Measurements from ENCODE around the gene MAJIN.

DNA sequence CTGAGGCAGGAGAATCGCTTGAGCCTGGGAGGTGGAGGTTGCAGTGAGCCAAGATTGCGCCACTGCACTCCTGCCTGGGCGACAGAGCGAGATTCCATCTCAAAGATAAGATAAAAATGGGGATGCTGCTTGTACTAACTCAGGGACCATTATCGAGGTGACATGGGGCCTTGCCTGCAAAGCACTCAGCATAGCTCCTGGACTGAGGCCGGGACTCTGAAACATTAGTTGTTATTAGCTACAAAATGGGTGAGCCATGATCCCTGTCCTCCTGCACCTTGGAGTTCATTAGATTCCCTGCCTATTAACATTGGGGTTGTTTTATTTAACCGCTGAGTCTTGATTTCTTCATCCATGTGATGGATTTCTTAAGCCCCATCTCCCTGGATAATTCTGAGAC, 42.3 kb downstream of the MAJIN start:
- TF ChIP-seq TAF1 (IDR thresholded peaks at IDR 0.05; ENCODE audit: borderline replicate concordance, low read depth, low read length) (no peak), POLR2AphosphoS5 (IDR thresholded peaks at IDR 0.05; ENCODE audit: low read depth, low read length) (no peak)
